Skeletal muscle tissue (tissue), 4 donors: Measurements from ENCODE around the gene MEGF11. TPM values are rescaled to one million over a fixed set of nuclear protein-coding genes. Genes with fewer than 3 reads are reported as not detected.
"Not testable (repeated sequence)": the region's sequence is repeated elsewhere in the genome, so short reads cannot be mapped to it uniquely, and the experiment has no call there.

Experiments used
- H3K27ac ChIP-seq: one replicate; pipeline ENCODE4 v1.7.0; 2013; ENCODE audit warnings: mild to moderate bottlenecking, low read depth, low read length, inconsistent platforms
- H3K27me3 ChIP-seq, 3 donors: one replicate each; pipeline ENCODE4 v1.7.0; 2013; ENCODE audit warnings: low read length in 3 of 3; ENCODE audit not compliant: control insufficient read depth in 3 of 3, insufficient read depth in 3 of 3
- H3K36me3 ChIP-seq, 3 donors: one replicate each; pipeline ENCODE4 v1.7.0; 2013; ENCODE audit warnings: low read length in 3 of 3; ENCODE audit not compliant: control insufficient read depth in 3 of 3, insufficient read depth in 3 of 3
- H3K4me1 ChIP-seq, 3 donors: one replicate each; pipeline ENCODE4 v1.7.0; 2013; ENCODE audit warnings: low read length in 3 of 3, mild to moderate bottlenecking in 3 of 3; ENCODE audit not compliant: control insufficient read depth in 3 of 3, insufficient read depth in 3 of 3
- H3K4me3 ChIP-seq, 3 donors: one replicate each; pipeline ENCODE4 v1.7.0; 2013; ENCODE audit warnings: low read length in 3 of 3
- H3K9ac ChIP-seq, 3 donors: one replicate each; pipeline ENCODE4 v1.7.0; 2013; ENCODE audit warnings: low read length in 3 of 3, mild to moderate bottlenecking in 3 of 3, moderate library complexity in 2 of 3, low read depth in 1 of 3
- H3K9me3 ChIP-seq, 3 donors: one replicate each; pipeline ENCODE4 v1.7.0; 2013; ENCODE audit warnings: low read length in 3 of 3; ENCODE audit not compliant: control insufficient read depth in 3 of 3
- total RNA-seq: library from RNA; depleted of rRNA; stranded (reverse); fragments of >200 nt; gene quantifications from one replicate; pipeline ENCODE4 v1.2.3, GENCODE V29; 2014
- donor health status: Osteomylitis.

The MEGF11 gene
- total RNA-seq, 1 donor from 2014 or later = 0.52 TPM

GRCh38 chr15:66278056-66278455 is 24.5 kb upstream of the MEGF11 start:
- Histone ChIP-seq H3K4me3 (no peak overlapping the region), H3K9me3 (no peaks in the 10 kb centered on the region), H3K36me3 (no peaks in the 10 kb centered on the region), H3K4me1 (no peaks in the 10 kb centered on the region), H3K9ac (no peak overlapping the region), H3K27me3 (peaks cover 0 to 16% (median 2%) of the 10 kb centered on the region in 3 donors), H3K27ac (no peak overlapping the region)

- Histone ChIP-seq H3K36me3 (no peaks in the 10 kb centered on the region), H3K4me1 (no peaks in the 10 kb centered on the region), H3K4me3 (no peak overlapping the region), H3K9me3 (no peaks in the 10 kb centered on the region), H3K9ac (no peak overlapping the region), H3K27ac (no peak overlapping the region), H3K27me3 (peaks cover 0 to 16% (median 2%) of the 10 kb centered on the region in 3 donors)
These were observed 23.0 kb upstream of the MEGF11 start for GRCh38 chr15:66276546-66276945.

GRCh38 chr15:66275352-66275751 is 21.8 kb upstream of the MEGF11 start:
- H3K4me1 ChIP-seq = no peaks in the 10 kb centered on the region
- H3K27ac ChIP-seq = no peak overlapping the region
- peaks cover 0 to 10% (median 5%) of the 10 kb centered on the region in 3 donors for H3K27me3 ChIP-seq
- no peaks in the 10 kb centered on the region for H3K36me3 ChIP-seq
- H3K4me3 ChIP-seq = no peak overlapping the region
- H3K9ac ChIP-seq = no peak overlapping the region
- H3K9me3 ChIP-seq = no peaks in the 10 kb centered on the region

GRCh38 chr15:66270932-66271331 is 17.4 kb upstream of the MEGF11 start:
- Histone ChIP-seq H3K27me3 (peaks cover 0 to 10% (median 5%) of the 10 kb centered on the region in 3 donors), H3K36me3 (no peaks in the 10 kb centered on the region), H3K4me3 (no peak overlapping the region), H3K9me3 (no peaks in the 10 kb centered on the region), H3K27ac (no peak overlapping the region), H3K9ac (no peak overlapping the region), H3K4me1 (peaks cover 0 to 2% (median 0%) of the 10 kb centered on the region in 3 donors)

- no peak overlapping the region for H3K4me3 ChIP-seq
- H3K4me1 ChIP-seq = peaks cover 0 to 2% (median 0%) of the 10 kb centered on the region in 3 donors
- H3K27ac ChIP-seq = no peak overlapping the region
- peaks cover 3 to 10% (median 6%) of the 10 kb centered on the region in 3 donors for H3K27me3 ChIP-seq
- H3K9ac ChIP-seq = no peak overlapping the region
- no peaks in the 10 kb centered on the region for H3K36me3 ChIP-seq
- H3K9me3 ChIP-seq = no peaks in the 10 kb centered on the region
These were observed 16.0 kb upstream of the MEGF11 start for GRCh38 chr15:66269326-66270090.

- Histone ChIP-seq H3K4me3 (no peak overlapping the region), H3K9ac (no peak overlapping the region), H3K27ac (no peak overlapping the region), H3K36me3 (no peaks in the 10 kb centered on the region), H3K27me3 (peaks cover 3 to 6% (median 5%) of the 10 kb centered on the region in 3 donors), H3K4me1 (peaks cover 0 to 2% (median 0%) of the 10 kb centered on the region in 3 donors), H3K9me3 (no peaks in the 10 kb centered on the region)
These were observed 11.4 kb upstream of the MEGF11 start for GRCh38 chr15:66264859-66265513.

- H3K36me3 ChIP-seq, H3K4me3 ChIP-seq, H3K27ac ChIP-seq, H3K9ac ChIP-seq, H3K4me1 ChIP-seq, H3K27me3 ChIP-seq, H3K9me3 ChIP-seq: not testable (repeated sequence)
These were observed 9.3 kb upstream of the MEGF11 start for GRCh38 chr15:66262837-66263236.

GRCh38 chr15:66261056-66261455 is 7.5 kb upstream of the MEGF11 start:
- H3K27me3 ChIP-seq = peaks cover 5 to 15% (median 10%) of the 10 kb centered on the region in 3 donors

GRCh38 chr15:66256692-66257091 is 3.1 kb upstream of the MEGF11 start:
- H3K27ac ChIP-seq = no peak overlapping the region
- H3K36me3 ChIP-seq = no peaks in the 10 kb centered on the region
- H3K9me3 ChIP-seq = no peaks in the 10 kb centered on the region
- H3K4me3 ChIP-seq = no peak overlapping the region
- H3K9ac ChIP-seq = no peak overlapping the region
- peaks cover 12 to 22% (median 18%) of the 10 kb centered on the region in 3 donors for H3K4me1 ChIP-seq
- H3K27me3 ChIP-seq = peaks cover 38 to 50% (median 48%) of the 10 kb centered on the region in 3 donors

More at GRCh38 chr15:66261056-66261455, 7.5 kb upstream of the MEGF11 start:
- Histone ChIP-seq H3K4me3 (no peak overlapping the region), H3K36me3 (no peaks in the 10 kb centered on the region), H3K9me3 (no peaks in the 10 kb centered on the region), H3K27ac (no peak overlapping the region), H3K9ac (no peak overlapping the region), H3K4me1 (no peaks in the 10 kb centered on the region)
